HG02943 (cell line): ENCODE data around the gene POPDC2.

Experiments used
- ATAC-seq: cut with Tn5 transposase; IDR thresholded peaks from one replicate; pipeline ENCODE4 v1.9.1; 2021; ENCODE audit warnings: mild to moderate bottlenecking, low read depth, moderate library complexity; ENCODE audit not compliant: unreplicated experiment

Gene POPDC2

GRCh38 chr3:119642746-119643473 is 17.5 kb downstream of the POPDC2 start:
- ATAC-seq, result no peak

DNA sequence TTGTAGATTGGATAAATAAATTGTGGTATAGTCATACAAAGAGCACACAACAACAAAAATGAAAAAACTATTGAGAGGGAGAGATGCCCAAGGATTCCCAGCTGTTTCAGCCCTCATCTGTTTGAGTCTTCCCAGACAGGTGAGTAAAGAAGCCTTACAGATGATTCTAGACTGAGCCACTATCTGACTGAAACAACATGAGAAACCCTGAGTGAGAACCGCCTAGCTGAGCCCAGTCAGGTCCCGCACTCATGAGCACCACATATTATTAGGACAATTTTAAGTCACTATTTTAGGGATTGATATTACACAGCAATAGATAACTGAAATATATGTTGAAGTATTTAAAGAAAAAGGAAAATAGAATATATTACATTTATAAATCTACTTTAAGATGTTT is 19.0 kb downstream of the POPDC2 start:
- no peak for ATAC-seq

- no peak for ATAC-seq
Observed at GRCh38 chr3:119639494-119640350, 20.7 kb downstream of the POPDC2 start.

DNA sequence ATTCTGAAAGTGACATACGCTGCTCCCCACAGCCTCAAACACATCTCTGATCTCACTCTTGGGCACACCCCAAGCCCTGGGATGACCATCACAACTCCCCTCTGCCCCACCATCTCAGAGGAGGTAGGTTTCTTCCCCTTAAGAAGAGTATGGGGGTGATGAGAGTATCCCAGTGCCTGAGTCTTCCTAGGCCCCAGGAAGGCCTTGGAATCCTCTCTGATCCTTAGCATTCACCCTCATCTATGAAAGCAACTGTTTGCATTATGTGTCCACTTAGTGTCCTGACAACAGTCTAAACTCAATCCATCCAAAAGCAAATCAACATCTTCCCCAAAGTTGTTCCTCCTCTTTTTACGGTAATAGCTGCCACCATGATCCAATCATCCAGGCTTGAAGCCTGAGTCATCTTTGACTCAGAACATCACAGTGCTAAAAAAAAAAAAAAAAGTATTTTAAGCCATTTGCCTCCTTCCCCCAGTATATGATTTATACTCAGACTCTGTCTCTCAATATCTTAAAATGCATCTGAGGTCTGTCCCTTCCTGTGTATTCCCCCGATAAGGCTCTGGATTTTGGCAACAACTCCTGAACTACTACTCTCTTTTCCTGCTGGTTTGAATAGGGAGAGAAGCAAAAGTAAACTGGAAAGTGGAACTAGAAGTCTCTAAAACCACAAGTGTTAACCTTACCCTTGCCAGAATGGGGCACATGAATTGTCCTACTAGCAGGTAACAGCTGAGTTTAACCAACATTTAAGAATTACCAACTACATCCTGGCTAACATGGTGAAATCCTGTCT is 22.5 kb downstream of the POPDC2 start:
- ATAC-seq, result peak; percentile 45

GRCh38 chr3:119636891-119637611 is 23.3 kb downstream of the POPDC2 start:
- ATAC-seq, result no peak

DNA sequence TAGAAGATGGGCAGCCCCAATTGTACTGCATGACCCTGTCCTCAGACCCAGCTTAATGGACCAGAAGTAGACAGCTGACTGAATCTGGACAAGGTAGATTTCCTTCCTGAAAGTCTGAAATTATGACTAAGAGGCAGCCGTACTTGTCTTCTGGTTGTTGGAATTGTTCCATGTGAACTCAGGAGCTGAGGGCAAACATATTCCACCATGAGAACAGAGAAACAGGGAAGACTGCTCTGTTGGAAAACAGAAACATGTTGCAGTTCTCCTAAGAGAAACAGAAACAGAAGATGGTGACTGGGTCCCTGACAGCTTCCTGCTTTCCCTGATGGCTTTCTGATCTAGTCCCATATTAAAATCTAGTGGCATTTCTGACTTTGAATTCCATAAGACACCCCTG is 24.1 kb downstream of the POPDC2 start:
- ATAC-seq, result no peak

- ATAC-seq, result no peak
Observed at GRCh38 chr3:119635719-119636118, 24.7 kb downstream of the POPDC2 start.

DNA sequence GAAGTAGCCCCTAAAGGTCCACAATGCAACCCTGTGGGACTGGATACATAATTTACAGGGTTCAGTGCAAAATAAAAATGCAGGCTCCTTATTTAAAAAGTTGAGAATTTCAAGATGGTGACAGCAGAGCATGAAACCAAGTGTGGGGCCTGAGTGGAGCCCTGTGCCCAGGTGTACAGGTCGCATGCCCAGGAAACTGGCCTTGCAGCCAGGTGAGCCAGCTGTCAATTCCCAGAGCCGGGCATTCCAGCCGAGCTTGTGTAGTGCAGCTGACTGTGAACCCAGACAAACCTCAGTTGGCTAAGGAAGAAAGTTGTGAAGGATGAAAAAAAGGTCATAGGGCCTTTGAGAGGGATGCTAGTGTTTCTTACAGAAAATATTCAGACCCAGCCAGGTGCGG is 27.6 kb downstream of the POPDC2 start:
- ATAC-seq, result no peak

DNA sequence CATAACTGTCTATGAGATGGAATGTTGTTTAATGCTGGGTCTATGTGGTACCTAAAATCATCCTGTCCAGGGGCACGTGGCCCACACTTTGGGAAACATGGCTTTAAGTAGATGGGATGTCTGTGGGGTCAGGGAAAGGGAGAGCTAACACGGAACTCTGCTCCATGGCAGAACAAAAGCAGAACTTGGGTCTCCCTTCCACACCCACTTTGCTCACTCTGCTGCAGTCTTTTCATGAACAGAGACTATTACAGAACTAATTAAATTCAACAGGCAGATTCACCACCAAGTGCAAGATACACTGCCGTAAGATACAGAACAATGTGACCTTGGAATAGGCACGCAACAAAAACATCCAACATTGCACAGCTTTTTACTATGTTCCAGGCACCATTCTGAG is 28.2 kb downstream of the POPDC2 start:
- no peak for ATAC-seq

DNA sequence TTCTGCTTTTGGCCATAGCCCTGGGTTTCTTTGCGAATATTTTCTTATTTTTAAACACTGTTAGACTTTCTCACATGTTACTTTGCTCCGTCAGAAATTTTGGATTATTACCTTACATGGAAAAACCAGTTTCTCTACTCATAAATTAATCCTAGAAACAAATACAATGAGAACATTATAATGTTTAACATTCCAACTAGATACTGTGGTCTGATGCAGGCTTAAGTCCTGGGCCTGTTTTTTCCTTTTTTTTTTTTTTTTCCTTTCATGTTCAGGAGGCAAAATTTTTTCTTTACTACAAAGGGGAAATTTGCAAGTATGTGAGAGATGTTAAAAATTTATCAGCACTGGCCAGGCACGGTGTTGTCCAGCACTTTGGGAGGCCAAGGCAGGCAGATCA is 28.9 kb downstream of the POPDC2 start:
- ATAC-seq, result no peak

DNA sequence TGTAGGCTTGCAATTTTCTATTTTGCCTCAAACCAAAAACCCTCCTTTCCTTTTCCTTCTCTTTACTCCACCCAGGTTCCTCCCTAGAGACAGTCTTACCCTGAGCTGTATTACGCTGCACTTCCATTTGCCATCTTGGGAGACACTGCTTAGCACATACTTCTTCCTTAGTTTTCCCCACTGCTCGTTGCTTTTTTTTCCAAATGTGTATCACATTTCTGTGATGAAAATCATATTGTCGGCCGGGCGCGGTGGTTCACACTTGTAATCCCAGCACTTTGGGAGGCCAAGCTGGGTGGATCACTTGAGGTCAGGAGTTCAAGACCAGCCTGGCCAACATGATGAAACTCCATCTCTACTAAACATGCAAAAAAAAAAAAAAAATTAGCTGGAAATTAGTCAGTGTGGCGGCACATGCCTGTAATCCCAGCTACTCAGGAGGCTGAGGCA is 29.5 kb downstream of the POPDC2 start:
- ATAC-seq, result no peak

- no peak for ATAC-seq
Observed at GRCh38 chr3:119630128-119630879, 30.1 kb downstream of the POPDC2 start.

DNA sequence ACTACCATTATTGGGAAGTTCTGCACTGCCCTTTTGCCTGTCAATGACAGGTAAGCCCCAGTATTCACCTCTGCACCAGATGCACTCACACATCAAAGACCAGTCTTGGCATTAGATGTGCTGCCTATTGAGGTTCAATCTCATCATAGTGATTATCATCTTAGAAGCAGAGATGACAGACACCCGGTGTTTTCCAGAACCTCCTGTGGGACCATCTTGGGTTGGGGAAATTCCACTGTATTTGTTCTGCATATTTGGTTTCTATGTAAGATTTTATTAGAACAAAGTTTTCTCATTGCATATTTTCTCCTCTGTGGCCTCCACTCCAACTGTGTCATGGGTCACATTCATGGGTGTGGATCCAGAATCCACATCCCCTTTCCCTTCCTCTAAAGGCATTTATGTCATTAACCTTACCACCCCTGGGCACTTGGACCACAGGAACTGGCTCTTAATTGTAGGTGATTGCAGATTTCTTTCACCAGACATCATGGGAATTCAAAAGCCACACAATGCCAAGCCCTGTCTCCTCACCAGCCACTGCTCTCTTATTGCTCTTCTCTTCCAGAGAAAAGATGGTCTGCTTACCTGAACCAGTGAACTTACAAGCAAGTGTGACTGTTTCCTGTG is 31.5 kb downstream of the POPDC2 start:
- peak; percentile 31 for ATAC-seq

DNA sequence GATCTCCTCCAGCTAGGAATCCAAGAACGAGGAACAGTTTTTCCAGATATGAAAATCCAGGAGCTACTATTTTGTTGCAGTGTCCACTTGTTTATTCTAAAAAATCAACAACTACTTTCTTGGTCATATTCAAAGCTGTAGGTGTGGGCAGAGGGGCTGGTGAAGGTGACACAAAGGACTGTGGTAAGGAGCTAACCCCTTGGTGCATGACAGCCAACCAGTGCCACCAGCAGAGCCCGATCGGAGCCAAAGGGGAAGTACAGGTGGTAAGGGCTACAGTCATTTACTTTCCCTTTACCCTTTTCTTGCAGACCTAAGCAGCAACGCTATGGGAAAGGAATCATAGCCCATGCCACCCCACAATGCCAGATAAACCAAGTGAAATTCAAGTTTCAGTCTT is 32.0 kb downstream of the POPDC2 start:
- peak; percentile 72 for ATAC-seq

- peak; percentile 45 for ATAC-seq
Observed at GRCh38 chr3:119627461-119627860, 32.9 kb downstream of the POPDC2 start.

GRCh38 chr3:119626196-119626595 is 34.2 kb downstream of the POPDC2 start:
- no peak for ATAC-seq

GRCh38 chr3:119625451-119626153 is 34.8 kb downstream of the POPDC2 start:
- no peak for ATAC-seq

- ATAC-seq, result no peak
Observed at GRCh38 chr3:119624002-119624720, 36.2 kb downstream of the POPDC2 start.
